Neural cell (in vitro differentiated cells): Measurements from ENCODE around the gene ANKRD55.

Experiments
- CTCF ChIP-seq: fragments of 450-650 bp; IDR thresholded peaks from 2 replicates; pipeline ENCODE4 v1.5.1; 2014; ENCODE audit warnings: antibody characterized with exemption, mild to moderate bottlenecking, moderate library complexity; ENCODE audit not compliant: poor library complexity, severe bottlenecking
- EP300 ChIP-seq: fragments of 450-650 bp; conservative IDR thresholded peaks from 2 replicates; pipeline ENCODE4 v1.6.1; 2014; ENCODE audit warnings: antibody characterized with exemption, mild to moderate bottlenecking, moderate library complexity; ENCODE audit not compliant: poor library complexity, severe bottlenecking
- EZH2 ChIP-seq: fragments of 200-600, 300-800 bp; shearing (Covaris generic), sonication (generic); IDR thresholded peaks from 2 replicates; pipeline ENCODE4 v1.6.1; 2014; ENCODE audit warnings: antibody characterized with exemption, low read length, borderline replicate concordance, mild to moderate bottlenecking; ENCODE audit not compliant: insufficient read depth, poor library complexity, severe bottlenecking
- MXI1 ChIP-seq: fragments of 450-650 bp; conservative IDR thresholded peaks from 2 replicates; pipeline ENCODE4 v1.6.1; 2014; ENCODE audit warnings: antibody characterized with exemption, mild to moderate bottlenecking; ENCODE audit not compliant: poor library complexity, severe bottlenecking
- POLR2AphosphoS5 ChIP-seq: IDR thresholded peaks from 2 replicates; pipeline ENCODE4 v1.6.1; 2012
- REST ChIP-seq: IDR thresholded peaks from 2 replicates; pipeline ENCODE4 v1.6.1; 2012; ENCODE audit warnings: borderline replicate concordance

GRCh38 chr5:56170557-56170956, 62.6 kb downstream of the ANKRD55 start:
- no peak for TF ChIP-seq CTCF
- no peak for TF ChIP-seq POLR2AphosphoS5
- TF ChIP-seq REST, result no peak
- no peak for TF ChIP-seq EP300
- no peak for TF ChIP-seq EZH2
- no peak for TF ChIP-seq MXI1
